Large intestine (tissue), 3 donors: ENCODE data around the gene AJAP1. TPM values are rescaled to one million over a fixed set of nuclear protein-coding genes. Genes with fewer than 3 reads are reported as not detected.

ENCODE experiments used
- DNase-seq, 2 donors: peaks; one replicate each; pipeline versions ENCODE4 v3.0.0 to v3.0.0-alpha.2; 2013
- H3K27ac ChIP-seq: one replicate; pipeline ENCODE4 v1.5.1; 2013; ENCODE audit warnings: low read length
- H3K27me3 ChIP-seq: 2 replicates; pipeline ENCODE4 v1.6.1; 2013; ENCODE audit warnings: low read length; ENCODE audit not compliant: control insufficient read depth, insufficient read depth
- H3K36me3 ChIP-seq: 2 replicates; pipeline ENCODE4 v1.6.1; 2013; ENCODE audit warnings: low read length; ENCODE audit not compliant: control insufficient read depth, insufficient read depth
- H3K4me1 ChIP-seq: one replicate; pipeline ENCODE4 v1.6.1; 2013; ENCODE audit warnings: low read length; ENCODE audit not compliant: control insufficient read depth, insufficient read depth
- H3K4me3 ChIP-seq: one replicate; pipeline ENCODE4 v1.5.1; 2013; ENCODE audit warnings: low read length
- H3K9me3 ChIP-seq: one replicate; pipeline ENCODE4 v1.6.1; 2013; ENCODE audit warnings: mild to moderate bottlenecking, low read depth, low read length, moderate library complexity; ENCODE audit not compliant: control insufficient read depth
- WGBS: methylation state at CpG from one replicate; pipeline ENCODE4 v1.1.5; 2013; ENCODE audit warnings: low lambda C conversion rate; ENCODE audit not compliant: insufficient coverage; 5-methylcytosine and 5-hydroxymethylcytosine counted together
- polyA plus RNA-seq: library from polyadenylated mRNA; unstranded; fragments of 120-200 nt; gene quantifications from one replicate; pipeline ENCODE4 v1.2.1, GENCODE V29; 2013

AJAP1 gene
- polyA plus RNA-seq, 1 donor = 0.57 TPM

- H3K9me3 ChIP-seq = no peaks in the 10 kb centered on the region
- no peak overlapping the region for H3K4me3 ChIP-seq
- no peaks in the 10 kb centered on the region for H3K4me1 ChIP-seq
- no peak for DNase-seq
- H3K27me3 ChIP-seq = no peaks in the 10 kb centered on the region
- H3K27ac ChIP-seq = no peak overlapping the region
- no peaks in the 10 kb centered on the region for H3K36me3 ChIP-seq
- WGBS = no CpG with 5 or more reads among the region's 6 CpGs
These were observed 38.0 kb downstream of the AJAP1 start for GRCh38 chr1:4692437-4692836.

- H3K36me3 ChIP-seq = no peaks in the 10 kb centered on the region
- H3K4me3 ChIP-seq = no peak overlapping the region
- no peak for DNase-seq
- no peaks in the 10 kb centered on the region for H3K4me1 ChIP-seq
- no CpG with 5 or more reads among the region's 6 CpGs for WGBS
- no peaks in the 10 kb centered on the region for H3K27me3 ChIP-seq
- no peaks in the 10 kb centered on the region for H3K9me3 ChIP-seq
- no peak overlapping the region for H3K27ac ChIP-seq
These were observed 38.9 kb downstream of the AJAP1 start for GRCh38 chr1:4693331-4693730.

GRCh38 chr1:4693891-4694290 is 39.5 kb downstream of the AJAP1 start:
- WGBS = no CpG with 5 or more reads among the region's 10 CpGs
- Histone ChIP-seq H3K36me3 (no peaks in the 10 kb centered on the region), H3K27me3 (no peaks in the 10 kb centered on the region), H3K27ac (no peak overlapping the region), H3K4me3 (no peak overlapping the region), H3K9me3 (no peaks in the 10 kb centered on the region), H3K4me1 (no peaks in the 10 kb centered on the region)
- DNase-seq = no peak

GRCh38 chr1:4694492-4694891 is 40.1 kb downstream of the AJAP1 start:
- no peak for DNase-seq
- 69% methylated on average over 3 of the region's 9 CpGs for WGBS

GRCh38 chr1:4695241-4695640 is 40.8 kb downstream of the AJAP1 start:
- Histone ChIP-seq H3K4me1 (no peaks in the 10 kb centered on the region), H3K9me3 (no peaks in the 10 kb centered on the region), H3K4me3 (no peak overlapping the region), H3K36me3 (no peaks in the 10 kb centered on the region), H3K27ac (no peak overlapping the region), H3K27me3 (no peaks in the 10 kb centered on the region)
- no peak for DNase-seq
- WGBS = no CpG with 5 or more reads among the region's 8 CpGs

More at GRCh38 chr1:4694492-4694891, 40.1 kb downstream of the AJAP1 start:
- Histone ChIP-seq H3K27ac (no peak overlapping the region), H3K4me1 (no peaks in the 10 kb centered on the region), H3K9me3 (no peaks in the 10 kb centered on the region), H3K36me3 (no peaks in the 10 kb centered on the region), H3K4me3 (no peak overlapping the region), H3K27me3 (no peaks in the 10 kb centered on the region)

DNA sequence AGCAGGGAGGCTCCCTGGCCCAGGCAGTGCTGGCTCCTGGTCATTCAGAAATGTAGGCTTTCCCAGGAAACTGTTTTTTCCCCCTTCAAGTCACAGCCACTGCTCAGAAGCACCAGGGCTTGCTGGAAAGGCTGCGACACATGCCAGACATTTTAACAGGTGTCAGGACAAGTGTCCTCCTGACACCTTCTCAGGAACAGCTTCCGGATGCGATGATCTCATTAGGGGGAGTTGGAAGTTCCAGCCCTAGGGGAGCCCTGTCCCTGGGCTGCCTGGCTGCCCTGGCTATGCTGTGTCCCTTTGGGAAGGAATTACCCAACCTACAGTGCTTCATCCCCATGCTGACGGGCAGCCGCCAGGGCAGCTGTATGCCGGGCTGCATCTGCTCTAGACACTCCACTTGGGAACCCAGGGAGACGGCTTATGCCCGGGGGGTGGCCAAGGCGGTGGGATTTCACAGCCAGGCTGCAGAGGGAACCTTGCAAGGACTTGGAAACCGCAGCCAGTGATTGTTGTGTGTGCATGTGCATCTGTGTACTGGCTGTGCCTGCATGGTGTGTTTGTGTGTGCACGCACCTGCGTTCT is 41.8 kb downstream of the AJAP1 start:
- no peaks in the 10 kb centered on the region for H3K9me3 ChIP-seq
- no peak for DNase-seq
- no peaks in the 10 kb centered on the region for H3K4me1 ChIP-seq
- H3K4me3 ChIP-seq = no peak overlapping the region
- H3K36me3 ChIP-seq = no peaks in the 10 kb centered on the region
- H3K27ac ChIP-seq = no peak overlapping the region
- no CpG with 5 or more reads among the region's 12 CpGs for WGBS
- no peaks in the 10 kb centered on the region for H3K27me3 ChIP-seq

GRCh38 chr1:4696753-4697152 is 42.3 kb downstream of the AJAP1 start:
- H3K27ac ChIP-seq = no peak overlapping the region
- H3K4me1 ChIP-seq = no peaks in the 10 kb centered on the region
- H3K9me3 ChIP-seq = no peaks in the 10 kb centered on the region
- no CpG with 5 or more reads among the region's 2 CpGs for WGBS
- no peak overlapping the region for H3K4me3 ChIP-seq
- H3K27me3 ChIP-seq = no peaks in the 10 kb centered on the region
- no peaks in the 10 kb centered on the region for H3K36me3 ChIP-seq
- DNase-seq = no peak

DNA sequence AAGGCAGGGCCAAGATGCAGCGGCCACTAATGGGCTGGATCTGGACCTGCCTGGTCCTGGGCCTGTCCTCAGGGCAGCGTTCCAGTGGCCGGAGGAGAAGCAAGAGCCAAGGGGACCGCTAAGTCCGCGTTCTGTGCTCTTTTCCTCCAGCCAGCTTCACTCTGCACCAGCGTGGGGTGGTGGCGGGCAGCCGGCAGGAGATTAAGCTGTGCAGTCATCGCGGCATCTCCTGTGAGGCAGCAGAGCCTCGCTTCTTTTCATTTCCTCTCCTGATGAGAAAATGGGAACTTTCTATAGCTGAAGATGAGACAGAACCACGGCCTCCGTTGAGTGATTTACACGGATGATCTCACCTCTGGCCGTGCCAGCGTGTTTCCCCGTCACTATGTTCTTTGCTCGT is 43.4 kb downstream of the AJAP1 start:
- Histone ChIP-seq H3K4me3 (no peak overlapping the region), H3K27ac (no peak overlapping the region), H3K36me3 (no peaks in the 10 kb centered on the region), H3K27me3 (no peaks in the 10 kb centered on the region), H3K4me1 (no peaks in the 10 kb centered on the region), H3K9me3 (no peaks in the 10 kb centered on the region)
- no peak for DNase-seq
- no CpG with 5 or more reads among the region's 19 CpGs for WGBS

- Histone ChIP-seq H3K36me3 (no peaks in the 10 kb centered on the region), H3K27me3 (no peaks in the 10 kb centered on the region), H3K9me3 (no peaks in the 10 kb centered on the region), H3K4me3 (no peak overlapping the region), H3K4me1 (no peaks in the 10 kb centered on the region), H3K27ac (no peak overlapping the region)
- WGBS = no CpG with 5 or more reads among the region's 8 CpGs
- DNase-seq = no peak
These were observed 44.5 kb downstream of the AJAP1 start for GRCh38 chr1:4698911-4699310.

- whole genome bisulfite sequencing = 92% methylated on average over 4 of the region's 21 CpGs
- no peak overlapping the region for H3K4me3 ChIP-seq
These were observed 45.2 kb downstream of the AJAP1 start for GRCh38 chr1:4699376-4700301.

More at GRCh38 chr1:4699376-4700301, 45.2 kb downstream of the AJAP1 start:
- DNase-seq = no peak
- Histone ChIP-seq H3K4me1 (no peaks in the 10 kb centered on the region), H3K9me3 (no peaks in the 10 kb centered on the region), H3K36me3 (no peaks in the 10 kb centered on the region), H3K27ac (no peak overlapping the region), H3K27me3 (no peaks in the 10 kb centered on the region)
